B cell (primary cell): ENCODE data around the gene NME3. TPM values are rescaled to one million over a fixed set of nuclear protein-coding genes. Genes with fewer than 3 reads are reported as not detected.

ENCODE experiments used
- ATAC-seq: fragments of 200-7000 bp; cut with Tn5 transposase; one replicate; pipeline ENCODE4 v1.10.0; 2021; ENCODE audit warnings: low read depth, mild to moderate bottlenecking, moderate number of reproducible peaks, moderate library complexity
- CTCF ChIA-PET: fragments of 350-600 bp; sonication (Branson Sonifier 250); formaldehyde crosslinking; loops from one replicate; lab custom pipeline; 2021; ENCODE audit warnings: antibody characterized with exemption, inconsistent platforms; lab: Charles Lee
- POLR2A ChIA-PET: fragments of 350-600 bp; sonication (Branson Sonifier 250); formaldehyde crosslinking; loops from one replicate; lab custom pipeline; 2021; ENCODE audit warnings: antibody characterized with exemption; lab: Charles Lee
- DNase-seq: peaks from one replicate; pipeline ENCODE4 v3.0.0; 2013
- H2AFZ ChIP-seq: 2 replicates; pipeline ENCODE4 v1.6.1; 2012; ENCODE audit warnings: mild to moderate bottlenecking, low read depth, low read length; ENCODE audit not compliant: insufficient read depth, poor library complexity, severe bottlenecking
- H3K27ac ChIP-seq, 2 donors: 1 replicate in 1 of 2; 2 replicates in 1 of 2; pipeline ENCODE4 v1.5.1; 2012 to 2013; ENCODE audit warnings: low read length in 2 of 2, mild to moderate bottlenecking in 2 of 2, moderate library complexity in 1 of 2
- H3K27me3 ChIP-seq, 4 experiments: fragments of 200-600 bp in 1 of 4; sonication (generic) in 1 of 4; replicated peaks in 1 of 4; 1 replicate in 2 of 4; 2 replicates in 2 of 4; pipeline versions ENCODE4 v1.6.1 to v1.7.0; 2013 to 2016; ENCODE audit warnings: low read length in 3 of 4, mild to moderate bottlenecking in 2 of 4, mixed read lengths in 1 of 4, moderate library complexity in 1 of 4; ENCODE audit not compliant: insufficient read depth in 4 of 4, control insufficient read depth in 3 of 4; ENCODE audit errors: control extremely low read depth in 1 of 4
- H3K36me3 ChIP-seq, 2 experiments: replicated peaks in 1 of 2; 1 replicate in 1 of 2; 2 replicates in 1 of 2; pipeline versions ENCODE4 v1.6.1 to v1.7.1; 2013; ENCODE audit warnings: low read length in 1 of 2; ENCODE audit not compliant: insufficient read depth in 2 of 2, control insufficient read depth in 1 of 2; ENCODE audit errors: control extremely low read depth in 1 of 2, extremely low read depth in 1 of 2
- H3K4me1 ChIP-seq, 2 donors: fragments of 200-600 bp in 1 of 2; sonication (generic) in 1 of 2; 1 replicate in 1 of 2; 2 replicates in 1 of 2; pipeline versions ENCODE4 v1.5.1 to v1.6.1; 2013 to 2017; ENCODE audit warnings: low read length in 2 of 2; ENCODE audit not compliant: control insufficient read depth in 2 of 2, insufficient read depth in 2 of 2
- H3K4me2 ChIP-seq: replicated peaks from 2 replicates; pipeline ENCODE3; 2012; ENCODE audit warnings: mild to moderate bottlenecking, low read depth, low read length; ENCODE audit not compliant: poor library complexity, severe bottlenecking
- H3K4me3 ChIP-seq, 5 experiments: fragments of 200-600 bp in 1 of 5; sonication (generic) in 1 of 5; 1 replicate in 3 of 5; 2 replicates in 2 of 5; pipeline versions ENCODE4 v1.5.1 to v1.7.0; 2011 to 2016; ENCODE audit warnings: low read length in 4 of 5, mild to moderate bottlenecking in 4 of 5, low read depth in 2 of 5, control low read depth in 1 of 5, moderate library complexity in 1 of 5; ENCODE audit not compliant: insufficient read depth in 1 of 5; ENCODE audit errors: control extremely low read depth in 1 of 5, extremely low read depth in 1 of 5
- H3K79me2 ChIP-seq: fragments of 200-600 bp; sonication (generic); one replicate; pipeline ENCODE4 v1.6.0; 2016; ENCODE audit warnings: low read length; ENCODE audit not compliant: control insufficient read depth, insufficient read depth
- H3K9ac ChIP-seq: fragments of 200-600 bp; sonication (generic); 2 replicates; pipeline ENCODE4 v1.6.1; 2017; ENCODE audit warnings: mild to moderate bottlenecking, low read length, moderate library complexity
- H3K9me3 ChIP-seq, 3 donors: one replicate each; pipeline versions ENCODE4 v1.6.1 to v1.7.1; 2013; ENCODE audit warnings: low read length in 2 of 3; ENCODE audit not compliant: control insufficient read depth in 2 of 3, insufficient read depth in 1 of 3; ENCODE audit errors: control extremely low read depth in 1 of 3
- H4K20me1 ChIP-seq: 2 replicates; pipeline ENCODE4 v1.6.0; 2012; ENCODE audit warnings: mild to moderate bottlenecking, low read length; ENCODE audit not compliant: insufficient read depth, control insufficient read depth, poor library complexity, severe bottlenecking
- H3K27ac Mint-ChIP-seq: one replicate; pipeline ENCODE4 v1.8.0; 2021; ENCODE audit warnings: mixed read lengths
- H3K27me3 Mint-ChIP-seq: one replicate; pipeline ENCODE4 v1.8.0; 2021; ENCODE audit warnings: mixed read lengths
- H3K4me1 Mint-ChIP-seq: one replicate; pipeline ENCODE4 v1.8.0; 2021; ENCODE audit warnings: mixed read lengths
- H3K4me3 Mint-ChIP-seq: one replicate; pipeline ENCODE4 v1.8.0; 2021; ENCODE audit warnings: mixed read lengths
- H3K9me3 Mint-ChIP-seq: one replicate; pipeline ENCODE4 v1.8.0; 2022; ENCODE audit warnings: mixed read lengths; ENCODE audit not compliant: insufficient read depth
- CTCF ChIP-seq: fragments of 200-600 bp; IDR thresholded peaks from one replicate; pipeline ENCODE4 v1.8.0; 2022; ENCODE audit warnings: antibody characterized with exemption, mild to moderate bottlenecking
- EZH2 ChIP-seq: IDR thresholded peaks from 2 replicates; pipeline ENCODE4 v1.6.1; 2012; ENCODE audit warnings: borderline replicate concordance, low read depth, mild to moderate bottlenecking, moderate library complexity, low read length; ENCODE audit not compliant: insufficient read depth, poor library complexity, severe bottlenecking
- WGBS: methylation state at CpG from one replicate; pipeline ENCODE4 v1.1.5; 2013; ENCODE audit warnings: missing lambda C conversion rate; ENCODE audit not compliant: insufficient coverage; 5-methylcytosine and 5-hydroxymethylcytosine counted together
- intact Hi-C: fragments of 100-400 bp; cut with micrococcal nuclease; formaldehyde crosslinking; loops from one replicate; pipeline ENCODE4 v1.10.0; 2022
- polyA plus RNA-seq: library from polyadenylated mRNA; depleted of rRNA; stranded (reverse); fragments of >200 nt; gene quantifications from 2 replicates; pipeline ENCODE4 v1.2.3, GENCODE V29; 2012
- total RNA-seq, 2 donors: library from RNA; stranded (reverse); fragments of 120-200 nt in 1 of 2; gene quantifications; 1 replicate in 1 of 2; 2 replicates in 1 of 2; pipeline versions ENCODE4 v1.2.3 to v1.2.4, GENCODE V29; 2013 to 2022

The NME3 gene
- total and polyA plus RNA-seq, 2 donors (not counting 1 experiment from before 2014, with no cell fraction given): 63.2 to 150 TPM

GRCh38 chr16:1787322-1788094 lies 16.2 kb upstream of the NME3 start:
- Histone ChIP-seq H2AFZ (no peak overlapping the region), H3K4me3 (no peak overlapping the region), H3K9ac (no peak overlapping the region), H3K27ac (no peak overlapping the region), H3K4me2 (no peak overlapping the region), H3K9me3 (no peaks in the 10 kb centered on the region), H3K79me2 (peaks cover 63% of the 10 kb centered on the region), H4K20me1 (peaks cover 57% of the 10 kb centered on the region), H3K27me3 (no peaks in the 10 kb centered on the region), H3K36me3 (peaks cover 0 to 33% of the 10 kb centered on the region in 2 experiments), H3K4me1 (peaks cover 0 to 12% of the 10 kb centered on the region in 2 donors)
- no peak for ATAC-seq
- ChIA-PET POLR2A (interaction anchor here (0.5 kb wide), 1 partner anchor 15 kb away, joined by 3 read pairs; the partner anchor contains the start of genes EME2 and MRPS34), CTCF (no interaction called here)
- DNase-seq: no peak
- TF ChIP-seq EZH2 (no peak), CTCF (no peak)
- Mint-ChIP-seq H3K4me1 (peaks cover 10% of the 10 kb centered on the region), H3K9me3 (no peaks in the 10 kb centered on the region), H3K27me3 (no peaks in the 10 kb centered on the region), H3K27ac (no peak overlapping the region), H3K4me3 (no peak overlapping the region)
- intact Hi-C loops: no loop called here
- WGBS: 95% methylated on average over 44 of the region's 44 CpGs

- H3K27ac ChIP-seq: no peak overlapping the region
- peaks cover 0 to 33% of the 10 kb centered on the region in 2 experiments for H3K36me3 ChIP-seq
- Mint-ChIP-seq H3K9me3 (no peaks in the 10 kb centered on the region), H3K27ac (no peak overlapping the region), H3K27me3 (no peaks in the 10 kb centered on the region), H3K4me1 (peaks cover 10% of the 10 kb centered on the region), H3K4me3 (no peak overlapping the region)
- intact Hi-C loops: no loop called here
- H3K9me3 ChIP-seq: no peaks in the 10 kb centered on the region
- DNase-seq: no peak
- no peaks in the 10 kb centered on the region for H3K27me3 ChIP-seq
- no peak for ATAC-seq
- H3K4me2 ChIP-seq: no peak overlapping the region
- ChIA-PET POLR2A (interaction anchor here (0.5 kb wide), 1 partner anchor 14 kb away, joined by 3 read pairs; the partner anchor contains the start of genes EME2 and MRPS34), CTCF (no interaction called here)
- peaks cover 65% of the 10 kb centered on the region for H3K79me2 ChIP-seq
- H2AFZ ChIP-seq: no peak overlapping the region
- WGBS: 96% methylated on average over 6 of the region's 6 CpGs
- no peak overlapping the region for H3K9ac ChIP-seq
- no peak overlapping the region for H3K4me3 ChIP-seq
- peaks cover 0 to 12% of the 10 kb centered on the region in 2 donors for H3K4me1 ChIP-seq
- no peak for TF ChIP-seq EZH2
- TF ChIP-seq CTCF: no peak
- peaks cover 57% of the 10 kb centered on the region for H4K20me1 ChIP-seq
Observed at GRCh38 chr16:1787056-1787321, 15.6 kb upstream of the NME3 start.
